C4-2B (cell line): ENCODE data around the gene EID2B.
A peak's percentile ranks its signal among the peaks of the same experiment; 100 is the strongest.

ENCODE experiments used
- H3K27ac ChIP-seq: fragments of 450-650 bp; 2 replicates; pipeline ENCODE4 v1.5.1; 2017
- CTCF ChIP-seq: fragments of 450-650 bp; conservative IDR thresholded peaks from 2 replicates; pipeline ENCODE4 v1.5.1; 2017; ENCODE audit warnings: mild to moderate bottlenecking
- ZFX ChIP-seq: fragments of 450-650 bp; IDR thresholded peaks from 2 replicates; pipeline ENCODE4 v1.6.1; 2017

EID2B gene

DNA sequence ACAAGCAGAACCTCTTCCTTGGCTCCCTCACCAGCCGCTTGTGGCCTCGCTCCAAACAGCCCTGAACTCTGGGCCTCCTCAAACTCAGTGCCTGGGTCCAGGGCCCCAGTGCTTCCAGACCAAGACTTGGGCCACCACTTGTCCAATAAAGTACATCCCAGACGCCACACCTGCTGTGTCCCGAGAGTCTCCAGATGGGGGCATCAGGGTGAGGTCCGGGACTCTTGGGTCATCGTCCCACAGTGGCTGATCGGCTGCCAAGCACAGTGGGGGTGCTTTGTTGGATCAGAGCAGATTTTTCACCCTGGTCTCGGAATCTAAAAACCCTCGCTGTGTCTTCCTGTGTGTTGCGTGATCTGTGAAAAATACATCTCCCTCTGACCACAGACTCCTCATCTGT, 42.9 kb downstream of the EID2B start:
- no peak for TF ChIP-seq CTCF
- no peak for TF ChIP-seq ZFX
- H3K27ac ChIP-seq, result no peak overlapping the region

DNA sequence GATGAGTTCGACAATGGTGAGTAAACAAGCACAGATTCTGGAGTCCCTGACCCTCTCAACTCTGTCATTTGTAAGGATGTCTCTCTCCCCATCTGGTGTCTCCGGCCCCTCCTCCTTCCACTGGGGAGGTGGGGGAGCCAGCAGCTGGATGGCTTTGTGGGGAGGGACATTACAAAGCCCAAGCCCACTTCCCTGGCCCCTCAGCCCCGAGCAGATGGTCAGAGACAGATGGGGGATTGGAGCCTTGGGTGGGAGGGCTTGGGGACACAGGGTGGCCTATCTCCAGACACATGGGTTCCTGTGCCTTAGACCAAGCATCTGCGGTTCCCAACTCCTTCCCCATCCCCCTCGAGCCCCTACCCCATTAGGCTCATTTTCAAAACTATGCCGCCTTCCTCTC, 49.5 kb downstream of the EID2B start:
- no peak for TF ChIP-seq ZFX
- no peak for TF ChIP-seq CTCF
- H3K27ac ChIP-seq, result no peak overlapping the region

GRCh38 chr19:39481676-39482075, 51.0 kb downstream of the EID2B start:
- TF ChIP-seq ZFX, result no peak
- TF ChIP-seq CTCF, result no peak
- H3K27ac ChIP-seq, result peak overlapping the region; percentile 96

- peak overlapping the region; percentile 96 for H3K27ac ChIP-seq
- no peak for TF ChIP-seq ZFX
- TF ChIP-seq CTCF, result no peak
These were observed 51.5 kb downstream of the EID2B start for GRCh38 chr19:39481229-39481545.
